Right hindlimb (tissue), 1 donor: ENCODE results near the gene PGRMC2.
"Not testable (repeated sequence)": the region's sequence is repeated elsewhere in the genome, so short reads cannot be mapped to it uniquely, and the experiment has no call there.

ENCODE experiments used
- DNase-seq: peaks from one replicate; pipeline ENCODE4 v3.0.0-alpha.2; 2018

Gene PGRMC2

DNA sequence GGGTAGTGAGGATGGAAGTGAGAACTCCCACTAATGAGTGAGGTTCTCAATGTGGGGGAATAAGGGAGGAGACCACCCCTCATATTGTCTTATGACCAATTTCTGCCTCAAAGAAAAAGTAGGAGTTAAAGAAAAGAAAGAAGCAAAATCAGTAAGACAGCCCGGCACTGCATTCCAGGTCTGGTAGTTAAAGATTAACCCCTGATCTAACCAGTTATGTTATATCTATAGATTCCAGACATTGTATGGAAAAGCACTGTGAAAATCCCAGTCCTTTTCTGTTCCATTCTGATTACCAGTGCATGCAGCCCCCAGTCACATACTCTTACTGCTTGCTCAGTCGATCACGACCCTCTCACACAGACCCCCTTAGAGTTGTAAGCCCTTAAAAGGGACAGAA is 20.4 kb downstream of the PGRMC2 start:
- not testable (repeated sequence) for DNase-seq

DNA sequence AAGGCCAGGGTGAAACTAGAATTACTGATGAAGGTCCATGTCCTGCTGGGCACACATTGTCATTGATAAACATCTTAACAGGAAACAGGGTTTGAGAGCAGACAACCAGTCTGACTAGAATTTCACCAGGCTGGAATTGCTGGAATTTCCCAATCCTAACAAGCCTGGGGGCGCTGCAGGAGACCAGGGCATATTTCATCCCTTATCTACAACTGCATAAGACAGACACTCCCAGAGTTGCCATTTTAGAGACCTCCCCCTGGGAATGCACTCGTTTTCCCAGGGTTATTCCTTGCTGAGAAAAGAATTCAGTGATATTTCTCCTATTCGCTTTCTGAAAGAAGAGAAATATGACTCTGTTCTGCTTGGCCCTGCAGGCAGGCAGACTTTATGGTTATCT is 22.1 kb downstream of the PGRMC2 start:
- not testable (repeated sequence) for DNase-seq

DNA sequence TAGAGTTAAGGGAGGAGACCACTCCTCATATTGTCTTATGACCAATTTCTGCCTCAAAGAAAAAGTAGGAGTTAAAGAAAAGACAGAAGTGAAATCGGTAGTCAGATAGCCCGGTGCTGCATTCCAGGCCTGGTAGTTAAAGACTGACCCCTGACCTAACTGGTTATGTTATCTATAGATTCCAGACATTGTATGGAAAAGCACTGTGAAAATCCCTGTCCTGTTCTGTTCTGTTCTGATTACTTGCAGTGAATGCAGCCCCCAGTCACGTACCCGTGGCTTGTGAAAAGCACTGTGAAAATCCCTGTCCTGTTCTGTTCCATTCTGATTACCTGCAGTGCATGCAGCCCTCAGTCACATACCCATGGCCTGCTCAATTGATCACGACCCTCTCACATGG is 27.7 kb downstream of the PGRMC2 start:
- DNase-seq = not testable (repeated sequence)

DNA sequence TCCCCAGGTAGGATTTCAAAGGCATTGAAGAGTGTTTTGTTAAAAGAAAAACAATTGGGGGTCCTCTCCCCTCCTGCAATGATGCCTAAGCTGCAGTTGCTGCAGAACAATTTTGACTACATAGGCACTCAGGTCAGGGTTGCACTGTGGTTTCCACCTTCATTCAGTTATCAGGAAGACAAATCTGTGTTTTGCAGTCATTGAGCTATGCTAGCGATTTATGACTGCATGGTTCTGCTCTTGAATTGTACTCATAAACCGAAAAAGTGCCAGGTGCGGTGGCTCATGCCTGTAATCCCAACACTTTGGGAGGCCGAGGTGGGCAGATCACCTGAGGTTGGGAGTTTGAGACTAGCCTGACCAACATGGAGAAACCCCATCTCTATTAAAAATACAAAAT is 29.4 kb downstream of the PGRMC2 start:
- not testable (repeated sequence) for DNase-seq

DNA sequence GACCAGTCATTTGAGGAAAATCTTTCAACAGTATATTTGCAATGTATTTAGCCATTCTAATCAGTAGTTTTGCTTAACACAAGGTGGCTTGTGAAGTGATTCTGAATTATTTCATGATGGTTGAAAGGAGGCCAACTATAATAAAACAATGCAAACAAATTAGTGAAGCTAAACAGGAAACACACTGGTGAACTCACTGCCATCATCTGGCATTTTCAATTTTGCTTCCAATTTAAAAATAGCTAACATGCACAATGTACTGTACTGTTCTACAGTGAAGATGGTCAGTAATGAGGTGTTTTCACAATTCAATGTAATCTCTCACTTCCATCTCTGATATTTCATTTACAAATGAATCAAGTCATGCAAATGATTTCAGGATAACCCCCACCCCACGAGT is 31.1 kb downstream of the PGRMC2 start:
- no peak for DNase-seq

DNA sequence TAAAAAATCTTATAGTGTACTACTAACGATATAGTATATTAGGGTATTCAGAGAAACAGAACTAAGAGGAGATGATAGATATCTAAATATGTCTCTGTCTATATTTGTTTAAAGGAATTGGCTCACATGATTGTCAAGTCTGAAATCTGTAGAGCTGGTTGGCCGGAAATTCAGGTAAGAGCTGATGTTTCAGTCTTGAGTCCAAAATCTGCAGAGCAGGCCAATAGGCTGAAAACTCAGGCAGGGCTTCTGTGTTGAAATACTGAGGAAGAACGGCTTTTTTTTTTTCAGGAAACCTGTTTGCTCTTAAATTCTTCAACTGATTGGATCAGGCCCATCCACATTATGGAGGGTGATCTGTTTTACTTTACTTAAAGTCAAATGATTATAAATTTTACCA is 31.7 kb downstream of the PGRMC2 start:
- no peak for DNase-seq

DNA sequence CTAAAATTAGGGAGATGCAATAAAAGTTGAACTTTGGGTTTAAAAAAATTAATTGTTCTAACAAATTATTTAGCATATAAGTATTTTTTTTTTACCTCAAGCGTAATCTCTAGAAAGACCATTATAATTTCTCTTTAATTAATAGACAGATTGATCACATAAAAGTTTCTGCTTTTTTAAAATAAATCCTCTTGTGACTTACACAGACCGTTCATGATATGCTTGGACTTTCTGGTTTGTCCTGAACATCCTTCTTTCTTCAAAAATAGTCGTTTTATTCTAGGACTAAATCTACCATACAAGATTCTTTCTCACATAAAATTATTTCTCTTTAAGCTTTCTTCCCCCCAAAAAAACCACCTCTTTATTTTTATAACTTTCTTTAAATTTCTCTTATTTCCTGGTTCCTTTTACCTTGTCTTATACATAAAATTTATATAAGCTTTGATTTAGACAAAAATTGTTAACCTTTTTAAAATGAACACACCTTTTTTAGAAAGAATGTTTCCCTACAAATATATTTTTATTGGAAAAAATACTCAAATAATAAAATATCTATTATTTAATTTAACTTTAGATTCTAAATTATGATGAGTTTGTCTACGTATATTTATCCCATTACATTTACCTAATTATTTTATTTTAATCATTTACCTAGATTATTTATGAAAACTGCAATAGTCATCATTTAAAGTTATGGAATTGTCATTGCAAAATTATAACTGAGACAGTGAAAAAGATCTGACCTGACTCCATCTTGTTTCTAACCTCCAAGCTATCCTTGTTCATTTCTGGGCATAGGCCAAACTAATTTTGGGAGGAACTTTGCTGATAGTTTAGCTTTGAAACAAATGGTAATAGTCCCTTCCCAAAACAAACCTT is 37.6 kb downstream of the PGRMC2 start:
- DNase-seq = no peak

DNA sequence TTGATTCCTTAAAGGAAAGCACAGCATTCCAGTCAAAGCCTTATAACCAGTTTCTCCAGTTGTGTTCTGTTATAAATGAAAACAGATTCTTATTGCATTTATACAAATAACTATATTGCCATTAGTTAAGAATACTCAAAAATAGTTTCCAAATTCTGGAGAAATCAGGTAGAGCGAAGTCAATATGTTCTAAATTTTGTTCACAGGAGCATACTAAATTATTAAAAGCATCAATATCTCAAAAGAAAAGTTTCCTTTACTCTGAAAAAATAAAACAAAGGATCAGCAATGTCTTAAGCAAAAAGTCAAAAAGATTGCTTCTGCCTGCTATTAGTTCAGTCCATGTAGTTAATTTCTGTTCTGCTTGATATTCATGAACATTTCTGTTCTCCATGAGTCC is 39.7 kb downstream of the PGRMC2 start:
- no peak for DNase-seq

DNA sequence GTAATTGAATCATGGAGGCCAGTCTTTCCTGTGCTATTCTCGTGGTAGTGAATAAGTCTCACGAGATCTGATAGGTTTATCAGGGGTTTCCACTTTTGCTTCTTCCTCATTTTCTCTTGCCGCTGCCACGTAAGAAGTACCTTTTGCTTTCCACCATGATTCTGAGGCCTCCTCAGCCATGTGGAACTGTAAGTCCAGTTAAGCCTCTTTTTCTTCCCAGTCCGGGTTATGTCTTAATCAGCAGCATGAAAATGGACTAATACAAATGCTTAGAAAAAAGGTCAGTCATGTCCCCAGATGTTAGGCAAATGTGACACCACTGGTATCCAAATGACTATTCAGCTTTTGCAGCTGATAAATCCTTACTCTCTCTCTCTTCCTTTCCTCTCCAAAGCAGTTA is 42.2 kb downstream of the PGRMC2 start:
- DNase-seq = not testable (repeated sequence)

DNA sequence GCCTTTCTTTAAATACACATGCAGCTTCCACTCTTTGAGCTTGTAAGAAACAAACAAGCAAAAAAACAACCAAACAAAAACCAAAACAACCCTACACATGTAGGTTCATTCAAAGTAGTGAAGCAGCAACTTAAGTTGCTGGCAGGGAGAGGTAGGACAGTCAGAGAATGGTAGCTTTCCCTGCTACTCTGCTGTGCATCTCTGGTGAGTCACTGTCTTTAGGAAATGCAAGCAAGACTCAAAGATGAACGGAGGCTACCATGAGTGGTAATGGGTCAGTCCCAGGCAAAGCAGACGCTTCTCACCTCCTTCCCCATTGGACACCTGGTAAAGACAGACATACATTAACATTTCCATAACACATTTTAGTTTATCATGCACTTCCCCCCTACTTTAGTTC is 43.2 kb downstream of the PGRMC2 start:
- DNase-seq = no peak

DNA sequence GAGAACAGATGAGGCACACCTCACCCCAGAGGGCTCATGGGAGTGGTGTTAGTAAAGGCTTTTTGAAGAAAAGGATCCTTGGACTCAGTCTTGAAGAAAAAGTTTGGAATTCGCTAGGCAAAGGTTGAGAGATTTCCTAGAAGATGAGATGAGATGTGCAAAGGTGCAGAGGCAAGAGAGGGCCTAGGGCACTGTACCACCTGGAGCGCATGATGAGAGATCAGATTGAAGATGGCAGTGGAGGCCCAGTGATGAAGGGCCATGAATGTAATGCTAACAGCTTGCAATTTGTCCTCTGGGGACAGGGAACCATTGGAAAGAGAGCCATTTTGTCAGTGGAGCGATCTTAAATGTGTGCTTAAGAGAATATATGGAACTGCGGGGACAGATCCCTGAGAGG is 45.0 kb downstream of the PGRMC2 start:
- DNase-seq = no peak

DNA sequence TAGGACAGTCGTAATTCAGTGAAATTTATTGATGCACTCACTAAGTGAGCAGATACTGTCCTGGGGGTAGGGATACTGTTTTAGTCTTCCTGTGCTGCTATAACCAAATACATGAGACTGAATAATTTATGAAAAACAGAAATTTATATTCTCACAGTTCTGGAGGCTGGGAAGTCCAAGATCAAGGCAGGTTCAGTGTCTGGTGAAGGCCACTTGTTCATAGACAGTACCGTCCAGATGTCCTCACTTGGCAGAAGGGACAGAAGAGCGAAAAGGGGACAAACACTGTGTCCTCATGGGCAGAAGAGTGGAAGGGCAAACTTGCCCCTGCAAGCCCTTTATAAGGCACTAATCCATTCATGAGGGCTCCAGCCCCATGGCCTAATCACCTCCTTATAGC is 45.6 kb downstream of the PGRMC2 start:
- no peak for DNase-seq

DNA sequence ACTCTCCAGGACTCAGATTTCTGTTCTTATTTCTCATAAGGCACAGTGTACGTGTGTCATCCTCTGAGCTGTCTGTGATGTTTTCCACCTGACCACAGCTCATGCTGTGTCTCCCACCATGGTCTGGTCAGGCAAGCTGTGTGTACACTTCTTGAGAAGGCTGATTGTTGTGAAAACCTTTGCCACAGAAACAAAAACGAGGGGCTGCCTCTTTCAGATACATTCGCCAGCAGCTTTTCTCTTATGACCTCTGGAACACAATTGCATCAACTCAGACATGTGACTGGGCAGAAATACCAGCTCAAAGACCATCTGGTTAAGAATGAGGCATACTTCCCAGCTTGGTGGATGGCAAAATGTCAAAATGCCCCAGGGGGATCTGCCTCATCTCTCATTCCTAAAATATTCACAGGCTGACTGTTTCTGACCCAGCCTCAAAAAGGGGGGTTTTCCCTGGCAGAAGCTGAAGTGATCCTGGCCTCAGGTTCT is 46.1 kb downstream of the PGRMC2 start:
- DNase-seq = peak; percentile 35

DNA sequence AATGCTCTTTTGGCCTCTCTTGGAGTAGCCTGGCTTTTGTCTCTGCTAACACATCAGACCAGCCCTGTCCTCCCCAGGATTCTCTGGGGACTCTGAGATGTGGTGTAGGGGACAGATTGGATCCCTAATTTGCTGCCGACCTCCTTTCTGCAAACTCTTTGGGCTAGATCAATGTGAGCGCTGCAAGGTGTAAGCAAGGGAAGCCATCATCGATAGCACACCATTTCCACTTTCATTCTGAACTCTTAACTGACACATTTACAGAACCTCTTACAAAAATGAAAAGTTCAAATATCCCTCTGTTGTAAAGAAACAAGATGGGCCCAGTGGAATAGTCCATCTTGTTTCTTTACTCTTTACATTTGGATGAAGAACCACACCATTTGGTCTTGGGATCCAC is 46.6 kb downstream of the PGRMC2 start:
- no peak for DNase-seq

DNA sequence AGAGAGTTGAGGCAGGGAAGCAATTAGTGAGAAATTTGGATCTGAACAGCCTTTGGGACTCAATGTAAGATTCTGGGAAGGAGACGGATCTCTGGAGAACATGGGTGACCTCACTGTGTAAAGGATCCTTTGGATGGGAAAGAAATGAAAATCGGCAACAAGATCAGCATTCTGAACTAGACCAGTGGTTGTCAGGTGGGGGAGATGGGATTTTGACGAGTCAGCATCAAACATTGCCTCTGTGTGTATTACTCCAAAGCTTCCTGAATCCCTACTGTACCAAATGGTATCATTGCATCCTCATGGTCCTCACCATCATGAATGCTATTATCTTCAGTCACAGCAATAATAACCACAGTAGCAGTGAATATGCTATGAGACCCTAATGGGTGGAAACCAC is 52.8 kb downstream of the PGRMC2 start:
- no peak for DNase-seq

DNA sequence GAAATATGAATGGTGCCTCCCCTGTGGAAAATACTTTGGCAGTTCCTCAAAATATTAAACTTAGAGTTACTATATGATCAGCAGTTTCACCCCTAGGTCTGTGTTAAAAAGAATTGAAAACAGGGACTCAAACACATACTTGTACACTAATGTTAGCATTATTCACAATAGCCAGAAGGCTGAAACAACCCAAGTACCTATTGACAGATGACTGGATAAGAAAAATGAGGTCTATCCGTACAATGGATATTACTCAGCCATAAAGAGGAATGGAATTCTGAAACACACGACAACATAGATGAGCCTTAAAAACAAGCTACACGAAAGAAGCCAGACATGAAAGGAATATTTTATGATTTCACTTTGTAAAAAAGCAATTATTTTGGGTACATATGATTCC is 54.9 kb downstream of the PGRMC2 start:
- DNase-seq = no peak

DNA sequence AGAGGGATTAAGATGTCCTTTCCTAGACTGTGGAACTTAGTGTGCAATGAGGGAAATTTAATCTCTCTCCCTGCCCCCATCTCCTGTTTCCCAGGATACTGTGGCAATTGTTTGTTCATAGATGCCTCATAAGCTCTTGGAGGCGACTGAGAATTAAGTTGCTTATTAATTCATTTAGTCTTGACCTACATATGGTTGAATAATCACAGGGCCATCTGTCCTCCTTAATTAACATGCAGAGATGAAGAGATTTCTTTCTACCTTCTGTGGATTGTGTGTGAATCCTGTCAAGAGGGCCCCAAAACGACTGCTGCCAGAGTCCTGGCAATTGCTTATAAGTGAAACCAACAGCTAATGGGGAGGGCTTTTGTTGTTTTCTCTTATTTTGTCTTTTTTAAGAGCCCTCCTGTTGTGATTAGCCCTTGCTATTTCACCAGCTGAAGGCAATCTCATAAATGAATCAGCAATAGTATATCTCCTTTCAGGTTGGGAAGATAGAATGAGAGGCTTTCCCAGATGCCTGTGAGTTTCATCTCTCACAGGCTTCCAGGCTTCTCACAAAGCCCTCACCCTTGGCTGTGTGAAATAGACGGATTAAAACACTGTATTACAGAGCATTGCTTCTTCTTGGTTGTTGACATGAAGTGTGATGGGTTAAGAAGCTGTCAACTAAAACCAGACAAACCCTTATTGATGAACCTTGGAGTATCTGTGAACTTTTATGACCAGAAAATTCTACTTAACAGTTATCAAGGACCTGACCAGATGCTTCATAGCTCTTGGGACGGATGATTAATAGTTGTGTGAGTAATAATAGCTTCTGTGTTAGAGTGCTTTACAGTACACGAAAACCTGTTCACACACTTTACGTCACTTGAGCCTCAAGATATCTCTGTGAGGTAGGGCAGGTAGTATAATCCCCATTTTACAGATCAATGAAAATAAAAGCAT is 58.5 kb downstream of the PGRMC2 start:
- DNase-seq = no peak

DNA sequence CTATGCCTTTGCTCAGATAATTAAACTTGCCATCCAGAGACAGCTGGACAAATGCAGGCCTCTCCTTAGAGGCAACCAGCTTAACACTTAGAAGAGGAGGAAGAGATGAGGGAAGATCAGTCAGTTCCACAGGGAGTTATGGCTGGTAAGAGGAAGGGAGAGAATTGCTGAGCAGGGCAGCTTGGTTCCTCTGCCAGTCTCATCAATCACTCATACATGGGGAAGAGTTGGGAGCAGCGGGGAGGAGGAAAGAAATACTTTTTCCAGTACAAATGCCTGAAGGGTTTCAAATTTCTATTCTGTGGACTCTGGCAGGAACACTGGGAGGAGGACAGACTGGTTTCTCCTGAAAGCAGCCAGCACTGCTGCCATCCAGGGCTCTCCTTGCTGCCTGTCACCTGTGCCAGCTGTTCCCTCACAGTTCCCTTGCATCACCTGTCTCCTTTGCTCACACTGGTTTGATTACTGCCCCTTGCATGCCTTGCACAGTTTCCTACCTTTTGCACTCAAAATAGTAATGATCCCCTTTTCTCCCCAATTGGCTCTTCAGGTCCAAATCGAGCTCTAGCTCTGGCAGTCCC is 59.5 kb downstream of the PGRMC2 start:
- DNase-seq = peak; percentile 22

DNA sequence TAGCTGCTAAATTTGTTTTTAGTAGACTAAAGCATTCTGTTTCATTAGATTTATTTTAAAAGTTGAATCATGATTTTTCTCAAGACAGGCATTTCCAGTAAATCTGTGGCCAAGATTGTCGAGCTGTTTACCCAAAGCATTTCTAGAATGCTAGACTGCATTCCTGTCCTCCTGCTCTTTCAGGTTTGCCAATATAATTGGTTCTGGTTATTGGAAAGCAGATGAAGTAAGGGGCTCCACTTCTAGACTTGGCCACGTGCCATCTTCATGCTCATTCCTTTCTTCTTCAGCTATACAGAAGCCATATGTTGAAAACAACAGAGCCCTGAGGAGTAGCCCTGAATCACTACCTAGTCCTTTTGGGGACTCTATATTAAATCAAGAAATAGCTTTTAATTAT is 62.5 kb downstream of the PGRMC2 start:
- DNase-seq = peak; percentile 30

DNA sequence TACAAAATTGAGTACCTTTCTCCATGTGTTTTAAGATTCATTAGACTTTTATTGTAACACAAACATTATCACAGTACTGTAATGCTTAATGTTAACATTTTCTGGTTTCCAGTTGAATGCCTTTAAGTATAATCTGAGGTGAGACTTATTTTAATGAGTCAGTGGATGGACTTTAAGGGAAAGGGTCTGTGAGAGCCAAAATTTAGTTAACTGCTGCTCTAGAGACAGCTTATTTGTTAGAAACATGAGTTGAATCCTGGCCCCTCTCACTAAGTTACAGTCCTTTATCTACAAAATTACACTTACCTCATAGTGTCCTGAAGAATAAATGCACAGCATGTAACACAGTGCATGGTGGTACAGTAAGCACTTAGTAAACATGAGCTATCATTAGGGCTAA is 66.0 kb downstream of the PGRMC2 start:
- DNase-seq = no peak

DNA sequence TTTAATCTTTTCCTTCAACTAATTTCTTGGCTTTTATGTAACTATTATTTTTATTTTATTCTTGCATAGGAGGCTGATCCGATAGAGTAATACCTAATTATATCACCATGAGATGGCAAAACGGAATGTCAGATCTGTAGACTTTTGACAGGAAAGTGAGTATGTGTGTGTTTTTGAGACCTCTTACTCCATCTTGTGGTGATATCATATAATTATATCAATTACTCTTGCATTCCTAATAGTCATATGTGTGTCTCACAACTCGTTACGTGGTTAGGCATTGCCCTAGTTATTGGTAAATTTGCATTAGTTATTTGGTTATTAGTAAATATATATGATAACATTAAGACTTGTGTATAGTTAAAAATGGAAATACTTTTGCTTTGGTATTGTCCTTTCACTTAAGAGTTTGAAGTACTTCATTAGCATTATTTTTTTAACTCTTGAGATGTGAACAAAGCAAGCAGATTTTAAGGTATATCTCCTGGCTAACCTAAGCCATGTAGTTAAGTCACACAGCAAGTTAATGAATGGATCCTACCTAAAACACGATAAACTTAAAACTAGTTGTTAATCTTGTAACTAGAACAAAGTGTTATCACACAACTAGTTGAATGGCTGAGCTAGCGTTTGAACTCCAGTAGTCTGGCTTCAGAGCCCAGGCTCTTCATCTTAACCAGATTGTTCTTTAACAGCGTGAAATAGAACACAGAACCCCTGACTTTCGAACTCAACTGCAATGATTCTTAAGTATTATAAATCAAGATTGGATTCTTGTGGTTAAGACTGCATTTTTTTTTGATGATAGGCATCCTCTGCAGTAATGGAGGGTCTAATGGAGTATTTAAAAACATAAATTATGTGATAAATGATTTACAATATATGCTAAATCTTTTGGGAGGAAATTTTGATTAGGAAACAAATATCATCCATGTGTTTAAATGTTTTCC is 67.1 kb downstream of the PGRMC2 start:
- no peak for DNase-seq
